ENCODE data around the gene PTGR3. TPM values are rescaled to one million over a fixed set of nuclear protein-coding genes. Genes with fewer than 3 reads are reported as not detected.

The PTGR3 gene
- total RNA-seq, 1 donor from 2014 or later = 8.9 TPM

DNA sequence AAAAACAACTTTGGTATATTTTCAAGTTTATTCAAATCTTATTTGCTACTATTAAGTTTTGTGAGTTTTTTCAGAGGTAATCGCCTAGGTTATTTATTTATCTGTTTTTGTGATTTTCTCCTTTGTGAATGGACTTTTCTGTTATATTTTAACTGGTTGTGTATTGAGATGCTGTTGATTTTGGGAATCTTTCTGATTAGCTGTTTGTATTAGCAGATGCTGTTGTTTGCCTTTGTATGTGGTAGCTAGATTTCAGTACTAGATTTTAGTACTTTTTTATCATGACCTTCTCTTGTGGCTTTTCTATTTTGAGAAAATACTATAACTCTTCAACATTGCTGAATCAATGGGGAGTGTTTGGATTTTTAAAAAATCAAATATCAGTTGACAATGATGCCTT, 44.1 kb upstream of the PTGR3 start:
- Mint-ChIP-seq H3K4me3 (ENCODE audit: unreplicated experiment) (no peak overlapping the region), H3K27ac (ENCODE audit: unreplicated experiment) (no peak overlapping the region), H3K4me1 (ENCODE audit: low read depth) (peaks cover 25% of the 10 kb centered on the region), H3K36me3 (ENCODE audit: low read depth) (no peaks in the 10 kb centered on the region), H3K27me3 (ENCODE audit: low read depth) (no peaks in the 10 kb centered on the region), H3K9me3 (ENCODE audit: low read depth) (no peaks in the 10 kb centered on the region)
- TF ChIP-seq, protein P1, sequence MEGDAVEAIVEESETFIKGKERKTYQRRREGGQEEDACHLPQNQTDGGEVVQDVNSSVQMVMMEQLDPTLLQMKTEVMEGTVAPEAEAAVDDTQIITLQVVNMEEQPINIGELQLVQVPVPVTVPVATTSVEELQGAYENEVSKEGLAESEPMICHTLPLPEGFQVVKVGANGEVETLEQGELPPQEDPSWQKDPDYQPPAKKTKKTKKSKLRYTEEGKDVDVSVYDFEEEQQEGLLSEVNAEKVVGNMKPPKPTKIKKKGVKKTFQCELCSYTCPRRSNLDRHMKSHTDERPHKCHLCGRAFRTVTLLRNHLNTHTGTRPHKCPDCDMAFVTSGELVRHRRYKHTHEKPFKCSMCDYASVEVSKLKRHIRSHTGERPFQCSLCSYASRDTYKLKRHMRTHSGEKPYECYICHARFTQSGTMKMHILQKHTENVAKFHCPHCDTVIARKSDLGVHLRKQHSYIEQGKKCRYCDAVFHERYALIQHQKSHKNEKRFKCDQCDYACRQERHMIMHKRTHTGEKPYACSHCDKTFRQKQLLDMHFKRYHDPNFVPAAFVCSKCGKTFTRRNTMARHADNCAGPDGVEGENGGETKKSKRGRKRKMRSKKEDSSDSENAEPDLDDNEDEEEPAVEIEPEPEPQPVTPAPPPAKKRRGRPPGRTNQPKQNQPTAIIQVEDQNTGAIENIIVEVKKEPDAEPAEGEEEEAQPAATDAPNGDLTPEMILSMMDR (IDR thresholded peaks at IDR 0.05) = no peak
- DNase-seq (ENCODE audit: low spot score) = no peak

DNA sequence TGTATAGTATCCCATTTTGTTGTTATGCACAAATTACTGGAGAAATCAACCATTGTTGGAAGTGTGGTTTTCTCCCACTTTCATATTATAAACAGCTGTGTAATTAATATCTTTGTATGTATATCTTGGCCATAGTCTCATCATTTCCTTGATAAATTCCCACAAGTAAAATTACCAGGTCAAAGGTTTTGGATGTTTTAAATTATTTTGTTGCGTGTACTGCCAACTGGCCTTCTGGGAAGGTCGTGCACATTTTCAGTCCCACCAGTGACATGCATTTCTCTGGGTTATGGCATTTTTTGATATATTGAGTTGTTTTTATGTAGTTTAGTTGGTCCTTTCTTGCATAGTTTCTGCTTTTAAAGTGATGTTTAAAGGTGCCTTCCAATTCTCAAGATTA, 43.2 kb upstream of the PTGR3 start:
- H3K27ac Mint-ChIP-seq (ENCODE audit: unreplicated experiment) = no peak overlapping the region
- H3K4me3 Mint-ChIP-seq (ENCODE audit: unreplicated experiment) = no peak overlapping the region
- TF ChIP-seq, protein P1 (IDR thresholded peaks at IDR 0.05) = no peak
- H3K36me3 Mint-ChIP-seq (ENCODE audit: low read depth) = no peaks in the 10 kb centered on the region
- H3K4me1 Mint-ChIP-seq (ENCODE audit: low read depth) = peaks cover 34% of the 10 kb centered on the region
- no peaks in the 10 kb centered on the region for H3K9me3 Mint-ChIP-seq (ENCODE audit: low read depth)
- no peak for DNase-seq (ENCODE audit: low spot score)
- H3K27me3 Mint-ChIP-seq (ENCODE audit: low read depth) = no peaks in the 10 kb centered on the region

DNA sequence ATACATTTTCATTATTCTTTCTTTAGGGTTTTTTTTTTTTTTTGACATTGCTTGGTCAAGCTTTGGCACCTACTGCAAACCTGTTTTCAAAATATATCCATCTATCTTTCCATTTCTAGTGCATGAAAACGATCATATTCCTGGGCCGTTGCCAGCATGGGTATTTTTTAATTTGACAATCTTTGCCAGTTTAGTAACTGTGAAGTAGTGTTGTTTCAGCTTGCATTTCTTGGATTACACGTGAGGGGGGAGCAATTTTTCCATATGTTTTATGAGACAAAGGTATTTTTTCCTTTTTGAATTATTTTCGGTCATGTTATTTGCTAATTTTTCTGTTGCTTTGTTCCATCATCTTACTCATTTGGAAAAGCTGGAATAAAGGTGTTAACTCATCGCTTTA, 42.5 kb upstream of the PTGR3 start:
- Mint-ChIP-seq H3K4me1 (ENCODE audit: low read depth) (peaks cover 38% of the 10 kb centered on the region), H3K9me3 (ENCODE audit: low read depth) (no peaks in the 10 kb centered on the region)
- DNase-seq (ENCODE audit: low spot score) = no peak

DNA sequence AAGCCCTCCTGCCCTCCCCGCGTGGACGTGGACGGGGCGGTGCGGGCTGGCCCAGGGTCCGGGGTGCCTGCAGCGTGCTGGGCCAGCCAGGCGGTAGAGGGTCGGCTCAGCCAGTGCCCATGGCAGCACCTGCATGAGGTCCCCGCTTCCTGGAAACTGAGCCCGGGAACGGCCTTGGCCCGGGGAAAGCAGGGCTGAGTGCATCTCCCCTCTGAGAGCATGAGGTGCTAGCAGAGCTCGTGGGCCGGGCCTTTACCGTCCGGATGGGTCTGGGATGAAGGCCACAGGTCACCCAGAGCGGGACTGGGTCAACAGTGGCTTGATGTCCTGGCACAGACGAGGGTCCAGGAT, 41.5 kb upstream of the PTGR3 start:
- no peaks in the 10 kb centered on the region for H3K36me3 Mint-ChIP-seq (ENCODE audit: low read depth)
- no peak overlapping the region for H3K4me3 Mint-ChIP-seq (ENCODE audit: unreplicated experiment)
- no peaks in the 10 kb centered on the region for H3K27me3 Mint-ChIP-seq (ENCODE audit: low read depth)
- H3K9me3 Mint-ChIP-seq (ENCODE audit: low read depth) = no peaks in the 10 kb centered on the region
- TF ChIP-seq, protein P1 (IDR thresholded peaks at IDR 0.05) = no peak
- H3K4me1 Mint-ChIP-seq (ENCODE audit: low read depth) = peaks cover 38% of the 10 kb centered on the region
- DNase-seq (ENCODE audit: low spot score) = no peak
- no peak overlapping the region for H3K27ac Mint-ChIP-seq (ENCODE audit: unreplicated experiment)

More for the DNA sequence above, 42.5 kb upstream of the PTGR3 start:
- no peak overlapping the region for H3K27ac Mint-ChIP-seq (ENCODE audit: unreplicated experiment)
- no peaks in the 10 kb centered on the region for H3K36me3 Mint-ChIP-seq (ENCODE audit: low read depth)
- TF ChIP-seq, protein P1 (IDR thresholded peaks at IDR 0.05) = no peak
- H3K27me3 Mint-ChIP-seq (ENCODE audit: low read depth) = no peaks in the 10 kb centered on the region
- no peak overlapping the region for H3K4me3 Mint-ChIP-seq (ENCODE audit: unreplicated experiment)

DNA sequence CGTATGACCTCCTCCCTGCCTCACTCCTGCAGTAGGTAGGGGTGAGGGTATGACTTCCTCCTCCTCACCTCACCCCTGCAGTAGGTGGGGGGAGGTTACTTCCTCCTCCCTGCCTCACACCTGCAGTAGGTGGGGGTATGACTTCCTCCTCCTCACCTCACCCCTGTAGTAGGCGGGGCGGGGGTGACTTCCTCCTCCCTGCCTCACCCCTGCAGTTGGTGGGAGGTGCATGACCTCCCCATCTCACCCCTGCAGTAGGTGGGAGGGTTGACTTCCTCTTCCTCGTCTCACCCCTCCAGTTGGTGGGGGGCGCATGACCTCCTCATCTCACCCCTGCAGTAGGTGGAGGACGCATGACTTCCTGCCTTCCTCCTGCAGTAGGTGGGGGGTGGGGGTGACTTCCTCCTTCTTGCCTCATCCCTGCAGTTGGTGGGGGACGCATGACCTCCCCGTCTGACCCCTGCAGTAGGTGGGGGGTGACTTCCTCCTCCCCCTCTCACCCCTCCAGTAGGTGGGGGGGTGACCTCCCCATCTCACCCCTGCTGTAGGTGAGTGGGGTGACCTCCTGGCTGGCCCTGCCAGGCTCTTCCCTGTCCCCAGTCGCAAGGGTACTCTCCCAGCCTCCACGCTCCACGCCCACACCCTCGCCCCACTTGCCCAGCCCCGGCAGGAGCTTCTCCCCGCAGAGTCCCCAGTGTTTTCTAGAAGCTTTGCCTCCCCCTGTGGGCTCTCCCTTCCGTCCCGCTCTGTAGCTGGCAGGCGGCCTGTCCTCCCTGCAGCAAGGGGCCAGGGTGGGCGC, 40.9 kb upstream of the PTGR3 start:
- Mint-ChIP-seq H3K4me1 (ENCODE audit: low read depth) (peaks cover 38% of the 10 kb centered on the region), H3K27ac (ENCODE audit: unreplicated experiment) (no peak overlapping the region), H3K27me3 (ENCODE audit: low read depth) (no peaks in the 10 kb centered on the region), H3K4me3 (ENCODE audit: unreplicated experiment) (no peak overlapping the region), H3K36me3 (ENCODE audit: low read depth) (no peaks in the 10 kb centered on the region), H3K9me3 (ENCODE audit: low read depth) (no peaks in the 10 kb centered on the region)
- TF ChIP-seq, protein P1 (IDR thresholded peaks at IDR 0.05) = no peak
- DNase-seq (ENCODE audit: low spot score) = no peak

All from chondrocyte (in vitro differentiated cells).